Esophagus squamous epithelium (tissue), 4 donors: ENCODE measurements around the gene FRMD1.

Experiments used
- CTCF ChIP-seq, 6 experiments: fragments of 450-650 bp in 4 of 6; fragments of 200-600 bp in 2 of 6; sonication (generic) in 2 of 6; IDR thresholded peaks; one replicate each; pipeline ENCODE4 v1.5.1; 2016 to 2019; ENCODE audit warnings: antibody characterized with exemption in 6 of 6, mild to moderate bottlenecking in 4 of 6, moderate library complexity in 4 of 6
- POLR2A ChIP-seq, 4 donors: fragments of 450-650 bp; IDR thresholded peaks; one replicate each; pipeline ENCODE4 v1.6.1; 2017; ENCODE audit warnings: antibody characterized with exemption in 4 of 4, mild to moderate bottlenecking in 4 of 4, moderate library complexity in 3 of 4

GRCh38 chr6:168016176-168016620, 62.8 kb downstream of the FRMD1 start:
- TF ChIP-seq POLR2A (IDR thresholded peaks at IDR 0.05) (no peak), CTCF (IDR thresholded peaks at IDR 0.05) (no peak)
